ENCODE results near the gene TMEM69.
"Not testable (repeated sequence)": the region's sequence is repeated elsewhere in the genome, so short reads cannot be mapped to it uniquely, and the experiment has no call there.

TMEM69 gene

DNA sequence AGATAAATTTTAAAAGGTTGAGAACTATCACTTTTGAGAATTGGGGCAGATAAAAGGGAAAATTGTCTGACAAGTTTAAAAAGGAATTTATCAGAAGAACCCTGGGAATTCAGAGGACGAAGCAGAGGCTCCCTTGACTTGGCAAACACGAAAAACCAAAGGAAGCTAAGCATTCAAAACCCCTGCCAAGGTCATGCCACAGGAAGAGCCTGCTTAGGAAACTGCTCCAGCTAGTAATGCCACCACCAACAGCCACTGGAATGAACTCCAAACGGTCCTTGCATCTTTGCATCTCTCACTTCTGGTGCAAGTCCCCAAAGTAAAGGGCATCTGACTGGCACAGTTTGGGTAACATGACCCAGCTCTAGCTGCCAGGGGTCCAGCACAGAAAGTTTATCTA, 8.9 kb upstream of the TMEM69 start:
- FAIRE-seq, result no peak

DNA sequence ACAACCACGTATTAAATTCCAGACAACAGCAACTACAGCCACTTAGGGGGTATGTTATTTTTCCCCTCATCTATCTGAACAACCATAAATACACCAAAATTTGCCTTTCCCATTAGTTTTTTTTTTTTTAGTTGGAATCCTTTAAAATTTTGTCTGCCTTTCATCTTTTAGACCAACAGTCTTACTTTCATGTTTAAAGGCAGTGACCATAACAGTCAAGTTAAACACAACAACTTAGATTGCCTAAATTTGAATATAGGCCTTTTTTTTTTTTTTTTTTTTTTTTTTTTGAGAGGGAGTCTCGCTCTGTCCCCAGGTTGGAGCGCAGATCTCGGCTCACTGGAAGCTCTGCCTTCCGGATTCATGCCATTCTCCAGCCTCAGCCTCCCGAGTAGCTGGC, 5.0 kb upstream of the TMEM69 start:
- FAIRE-seq, result no peak

DNA sequence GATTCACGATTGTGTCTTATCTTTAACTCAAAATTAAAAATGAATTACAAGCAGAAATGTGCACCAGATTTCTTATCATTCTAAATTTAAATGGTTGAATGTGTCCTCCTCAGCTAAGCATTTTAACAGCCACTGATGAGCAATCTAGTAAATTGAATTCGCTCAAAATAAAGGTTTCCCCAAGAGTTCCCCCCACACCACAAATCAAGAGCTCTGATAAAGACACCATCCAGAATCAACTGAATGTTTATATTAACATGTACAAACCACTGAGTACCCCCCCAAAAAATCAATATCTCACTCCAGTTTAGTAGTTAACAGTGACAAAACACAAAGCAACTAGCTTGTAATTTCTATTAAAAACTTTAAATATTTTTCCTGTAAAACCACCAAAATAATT, 3.6 kb upstream of the TMEM69 start:
- no peak for FAIRE-seq

GRCh38 chr1:45685308-45686014, 2.5 kb upstream of the TMEM69 start:
- no peak for FAIRE-seq

DNA sequence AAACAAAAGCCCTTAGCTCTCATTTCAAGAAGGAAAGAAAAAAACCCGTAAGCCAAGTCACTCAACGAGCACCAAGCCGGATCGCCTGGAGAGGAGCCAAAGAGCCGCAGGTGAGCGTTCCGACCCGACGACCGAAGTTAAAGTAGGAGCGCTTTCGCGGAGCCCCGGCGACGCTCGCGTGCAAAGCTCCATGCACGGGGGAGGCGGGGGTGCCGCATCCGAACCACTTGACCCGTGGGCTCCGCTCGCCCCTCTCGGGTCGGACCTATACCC, 2.0 kb upstream of the TMEM69 start:
- no peak for FAIRE-seq

- peak; percentile 79 for FAIRE-seq
Measured at GRCh38 chr1:45686288-45687013, 1.5 kb upstream of the TMEM69 start, which contains the start of gene GPBP1L1. GPBP1L1 (minus strand) TSS chr1:45686533; CDS start chr1:45659087, 27,446 bp downstream.

DNA sequence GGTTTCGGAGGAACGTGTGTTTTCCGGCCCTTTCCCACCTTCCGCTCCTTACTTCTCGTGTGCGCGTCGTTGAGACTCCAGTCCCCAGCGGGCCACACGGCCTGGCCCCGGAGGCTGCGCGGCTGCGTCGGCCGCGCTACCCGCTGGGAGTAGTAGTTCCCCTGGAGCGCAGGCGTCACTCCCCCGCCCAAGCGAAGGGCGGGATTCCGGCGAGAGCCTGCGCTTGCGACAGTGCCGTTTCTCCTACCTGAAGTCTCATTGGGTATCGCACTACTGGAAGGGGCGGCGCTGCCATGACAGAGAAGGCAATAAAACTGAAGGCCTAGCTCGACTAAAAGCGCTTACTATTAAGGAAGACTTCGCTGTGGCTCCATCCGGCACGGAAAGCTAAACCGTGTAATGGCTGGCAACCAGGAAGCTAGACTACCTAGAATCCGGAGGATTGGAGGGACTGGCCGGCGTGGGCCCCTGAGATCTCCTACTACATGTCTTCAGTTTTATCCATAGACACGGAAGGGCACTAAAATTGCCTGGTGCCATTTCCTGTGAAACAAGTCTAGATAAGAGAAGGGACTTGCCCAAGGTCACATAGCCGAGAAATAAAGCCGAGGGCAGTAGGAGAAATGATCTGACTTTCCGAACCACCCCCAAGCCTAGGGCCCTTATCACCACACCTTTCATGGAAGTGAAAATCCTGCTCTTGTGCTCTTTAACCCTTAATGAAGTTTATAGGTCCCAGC, 797 bp upstream of the TMEM69 start:
- FAIRE-seq, result peak; percentile 97

DNA sequence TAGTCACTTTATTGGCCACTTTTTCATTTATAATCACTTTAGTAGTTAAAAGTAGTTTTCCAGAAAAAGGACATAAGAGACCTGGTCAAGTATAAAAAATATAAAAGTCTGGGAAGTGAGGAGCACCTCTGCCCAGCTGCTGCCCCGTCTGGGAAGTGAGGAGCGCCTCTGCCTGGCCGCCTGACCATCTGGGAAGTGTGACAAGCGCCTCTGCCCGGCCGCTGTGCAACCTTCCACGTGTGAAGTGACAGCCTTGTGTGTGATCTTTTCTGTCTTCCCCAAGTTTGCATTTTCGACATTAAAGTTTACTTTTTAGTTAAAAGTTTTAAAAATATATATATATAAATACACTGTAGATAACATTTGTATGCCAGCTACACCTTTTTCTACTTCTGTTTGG, 5.8 kb downstream of the TMEM69 start:
- not testable (repeated sequence) for FAIRE-seq

DNA sequence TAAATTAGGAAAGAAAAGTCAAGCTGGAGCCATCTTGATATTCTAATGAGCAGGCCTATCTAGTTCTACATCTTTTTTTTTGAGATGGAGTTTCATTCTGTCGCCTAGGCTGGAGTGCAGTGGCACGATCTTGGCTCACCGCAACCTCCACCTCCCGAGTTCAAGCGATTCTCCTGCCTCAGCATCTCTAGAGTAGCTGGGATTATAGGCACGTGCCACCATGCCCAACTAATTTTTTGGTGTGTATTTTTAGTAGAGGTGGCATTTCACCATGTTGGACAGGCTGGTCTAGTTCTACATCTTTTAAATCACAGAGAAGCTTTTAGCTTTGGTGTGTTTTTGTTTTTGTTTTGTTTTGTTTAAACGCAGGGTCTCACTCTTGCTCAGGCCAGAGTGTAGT, 6.8 kb downstream of the TMEM69 start:
- no peak for FAIRE-seq

GRCh38 chr1:45704637-45705036, 16.7 kb downstream of the TMEM69 start:
- no peak for FAIRE-seq

- no peak for FAIRE-seq
Measured at GRCh38 chr1:45713711-45714110, 25.7 kb downstream of the TMEM69 start.

GRCh38 chr1:45716700-45717099, 28.7 kb downstream of the TMEM69 start:
- FAIRE-seq, result peak; percentile 3

DNA sequence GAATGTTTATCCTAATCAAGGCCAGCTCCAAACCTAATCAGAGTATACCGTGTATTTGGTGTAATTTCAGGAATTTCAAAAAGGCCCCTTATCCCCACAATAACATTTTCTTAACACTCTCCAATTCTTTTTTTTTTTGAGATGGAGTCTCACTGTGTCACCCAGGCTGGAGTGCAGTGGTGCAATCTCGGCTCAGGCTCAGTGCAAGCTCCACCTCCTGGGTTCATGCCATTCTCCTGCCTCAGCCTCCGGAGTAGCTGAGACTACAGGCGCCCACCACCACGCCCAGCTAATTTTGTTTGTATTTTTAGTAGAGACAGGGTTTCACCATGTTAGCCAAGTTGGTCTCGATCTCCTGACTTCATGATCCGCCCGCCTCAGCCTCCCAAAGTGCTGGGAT, 29.4 kb downstream of the TMEM69 start:
- not testable (repeated sequence) for FAIRE-seq

GRCh38 chr1:45718289-45718688, 30.3 kb downstream of the TMEM69 start:
- FAIRE-seq, result no peak

DNA sequence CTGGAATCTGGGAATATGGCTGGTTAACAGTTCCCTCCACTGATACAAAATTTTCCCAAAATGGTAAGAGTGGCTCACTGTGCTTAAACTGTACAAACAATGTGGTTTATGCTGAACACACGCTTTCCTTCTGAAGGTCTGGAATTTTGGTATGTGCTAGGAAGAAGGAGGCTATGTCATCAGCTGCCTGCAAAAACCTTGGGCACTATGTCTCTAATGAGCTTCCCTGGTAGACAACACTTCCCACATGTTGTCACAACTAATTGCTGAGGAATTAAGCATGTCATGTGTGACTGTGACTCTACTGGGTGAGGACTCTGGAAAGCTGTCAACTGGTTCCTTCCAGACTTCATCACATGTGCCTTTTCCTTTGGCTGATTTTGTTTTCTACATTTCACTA, 33.2 kb downstream of the TMEM69 start:
- FAIRE-seq, result no peak

- FAIRE-seq, result no peak
Measured at GRCh38 chr1:45722809-45723208, 34.8 kb downstream of the TMEM69 start.

DNA sequence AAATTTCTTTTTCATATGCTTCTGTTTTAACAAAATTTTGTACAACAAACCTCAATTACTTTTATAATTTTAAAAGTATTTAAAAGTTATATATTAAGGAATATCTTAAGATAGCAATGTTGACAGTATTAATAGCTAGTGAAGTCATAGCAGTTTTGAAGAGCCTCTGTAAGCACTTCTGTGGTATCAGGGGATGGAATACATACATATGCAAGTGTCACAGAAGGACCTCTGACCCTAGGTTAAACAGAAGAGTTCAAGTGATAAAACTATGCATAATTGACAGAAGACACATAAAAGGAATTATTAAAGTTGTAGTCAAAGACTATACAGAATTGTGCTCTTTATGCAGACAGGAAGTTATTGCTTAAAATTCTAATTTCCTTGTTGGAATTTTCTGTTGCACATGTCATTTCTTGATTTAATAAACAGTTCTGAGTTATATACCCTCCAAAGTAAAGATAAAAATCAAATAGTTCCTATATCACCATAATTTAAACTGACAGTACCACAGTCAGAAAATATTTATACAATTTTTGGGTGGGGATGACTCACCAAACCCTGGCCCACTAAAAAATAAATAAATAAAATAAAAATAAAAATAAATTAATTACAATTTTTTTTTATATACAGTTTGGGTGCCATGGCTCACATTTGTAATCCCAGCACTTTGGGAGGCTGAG, 35.4 kb downstream of the TMEM69 start:
- FAIRE-seq, result peak; percentile 79

- FAIRE-seq, result not testable (repeated sequence)
Measured at GRCh38 chr1:45726007-45726406, 38.0 kb downstream of the TMEM69 start.

DNA sequence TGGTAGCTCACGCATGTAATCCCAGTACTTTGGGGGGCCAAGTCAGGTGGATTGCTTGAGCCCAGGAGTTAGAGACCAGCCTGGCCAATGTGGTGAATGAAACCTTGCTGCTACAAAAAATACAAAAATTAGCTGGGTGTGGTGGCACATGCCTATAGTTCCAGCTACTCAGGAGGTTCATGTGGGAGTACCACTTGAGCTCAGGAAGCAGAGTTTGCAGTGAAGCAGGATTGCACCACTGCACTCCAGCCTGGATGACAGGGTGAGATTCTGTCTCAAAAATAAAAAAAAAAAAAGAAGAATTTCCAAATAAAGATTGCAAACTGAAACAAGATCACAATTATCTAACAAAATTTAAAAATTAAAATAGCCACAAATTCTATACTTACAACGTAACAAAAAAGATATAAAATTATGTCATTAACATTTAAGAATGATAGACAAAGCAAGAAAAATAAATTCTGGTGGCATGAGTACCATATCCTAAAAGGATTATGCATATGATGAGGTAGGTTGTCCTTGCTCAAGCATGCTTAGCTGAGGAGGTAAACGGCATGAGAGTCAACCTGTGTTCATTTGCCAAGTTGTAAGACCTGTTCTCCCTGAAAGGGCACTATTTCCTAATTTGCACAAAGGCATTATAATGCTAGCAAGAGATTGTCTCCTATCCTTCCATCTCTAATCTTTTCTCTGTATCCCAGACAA, 42.2 kb downstream of the TMEM69 start:
- FAIRE-seq, result no peak

- no peak for FAIRE-seq
Measured at GRCh38 chr1:45730780-45731319, 42.9 kb downstream of the TMEM69 start.

DNA sequence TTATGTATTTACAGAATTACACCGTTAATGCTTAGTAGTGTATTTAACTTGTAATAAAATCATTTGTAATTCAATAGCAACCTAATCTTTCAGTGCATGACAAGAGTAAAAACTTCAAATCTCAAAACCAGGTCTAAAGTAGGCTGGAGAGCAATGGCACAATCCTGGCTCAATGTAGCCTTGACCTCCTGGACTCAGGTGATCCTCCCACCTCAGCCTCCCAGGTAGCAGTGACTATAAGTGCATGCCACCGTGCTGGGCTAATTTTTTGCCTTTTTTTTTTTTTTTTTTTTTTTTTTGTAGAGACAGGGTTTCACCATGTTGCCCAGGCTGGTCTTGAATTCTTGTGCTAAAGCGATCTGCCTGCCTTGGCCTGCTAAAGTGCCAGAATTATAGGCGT, 51.2 kb downstream of the TMEM69 start:
- FAIRE-seq, result no peak

DNA sequence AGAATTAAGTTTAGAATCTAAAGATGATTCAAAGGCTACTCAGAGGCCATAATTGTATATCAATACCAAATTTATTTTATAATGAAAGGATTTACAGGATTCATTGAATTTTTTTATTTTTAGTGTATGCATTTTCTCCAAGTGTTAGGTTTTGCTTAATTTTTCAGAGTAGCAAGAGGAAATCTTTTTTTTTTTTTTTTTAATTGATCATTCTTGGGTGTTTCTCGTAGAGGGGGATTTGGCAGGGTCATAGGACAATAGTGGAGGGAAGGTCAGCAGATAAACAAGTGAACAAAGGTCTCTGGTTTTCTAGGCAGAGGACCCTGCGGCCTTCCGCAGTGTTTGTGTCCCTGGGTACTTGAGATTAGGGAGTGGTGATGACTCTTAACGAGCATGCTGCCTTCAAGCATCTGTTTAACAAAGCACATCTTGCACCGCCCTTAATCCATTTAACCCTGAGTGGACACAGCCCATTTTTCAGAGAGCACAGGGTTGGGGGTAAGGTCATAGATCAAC, 51.7 kb downstream of the TMEM69 start:
- FAIRE-seq, result not testable (repeated sequence)
